ENCODE measurements around the gene INTS3.

INTS3 gene

DNA sequence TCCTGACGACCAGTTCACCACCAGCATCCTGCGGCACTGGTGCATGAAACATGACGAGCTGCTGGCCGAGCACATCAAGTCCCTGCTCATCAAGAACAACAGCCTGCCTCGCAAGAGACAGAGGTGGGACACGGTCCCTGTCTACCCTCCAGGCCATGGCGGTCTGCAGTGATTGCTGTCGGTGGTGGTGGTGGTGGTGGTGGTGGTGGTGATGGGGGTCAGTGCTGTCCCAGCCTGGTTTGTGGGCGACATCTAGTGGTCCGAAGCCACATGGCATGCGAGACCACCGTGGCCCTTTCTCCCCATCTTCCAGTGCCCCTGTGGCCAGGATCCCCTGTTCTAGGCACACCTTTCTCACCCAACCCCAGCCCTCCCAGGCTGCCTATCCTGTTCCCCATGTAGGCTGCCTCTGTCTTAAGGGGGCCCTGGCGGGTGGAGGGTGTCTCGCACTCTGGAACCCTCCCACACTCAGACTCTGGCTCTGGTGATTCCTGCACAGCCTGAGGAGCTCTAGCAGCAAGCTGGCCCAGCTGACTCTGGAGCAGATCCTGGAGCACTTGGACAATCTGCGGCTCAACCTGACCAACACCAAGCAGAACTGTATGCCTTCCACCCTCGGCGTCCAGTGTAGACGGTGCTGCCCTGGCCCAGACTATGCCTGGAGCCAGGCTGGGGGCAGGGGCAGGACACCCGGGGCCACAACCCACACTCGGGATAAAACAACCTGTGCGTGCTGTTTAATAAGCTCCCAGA lies 44.2 kb downstream of the INTS3 start:
- Histone ChIP-seq H3K36me3 (ENCODE audit: insufficient read depth, low read length) (peaks cover 40% of the 10 kb centered on the region), H3K9ac (ENCODE audit: insufficient read length) (no peak overlapping the region), H3K4me3 (no peak overlapping the region), H3K27ac (no peak overlapping the region), H3K9me3 (ENCODE audit: low read depth, low read length) (no peaks in the 10 kb centered on the region)
- no peak for TF ChIP-seq FOXP2 (optimal IDR thresholded peaks at IDR 0.05; ENCODE audit: control extremely low read depth, extremely low read length, insufficient read depth)
- no peak for TF ChIP-seq POLR2AphosphoS5 (IDR thresholded peaks at IDR 0.05; ENCODE audit: borderline replicate concordance, low read depth, low read length)
- no peak for TF ChIP-seq EZH2 (IDR thresholded peaks at IDR 0.05)
- no peak for DNase-seq (ENCODE audit: low read depth, low spot score)

DNA sequence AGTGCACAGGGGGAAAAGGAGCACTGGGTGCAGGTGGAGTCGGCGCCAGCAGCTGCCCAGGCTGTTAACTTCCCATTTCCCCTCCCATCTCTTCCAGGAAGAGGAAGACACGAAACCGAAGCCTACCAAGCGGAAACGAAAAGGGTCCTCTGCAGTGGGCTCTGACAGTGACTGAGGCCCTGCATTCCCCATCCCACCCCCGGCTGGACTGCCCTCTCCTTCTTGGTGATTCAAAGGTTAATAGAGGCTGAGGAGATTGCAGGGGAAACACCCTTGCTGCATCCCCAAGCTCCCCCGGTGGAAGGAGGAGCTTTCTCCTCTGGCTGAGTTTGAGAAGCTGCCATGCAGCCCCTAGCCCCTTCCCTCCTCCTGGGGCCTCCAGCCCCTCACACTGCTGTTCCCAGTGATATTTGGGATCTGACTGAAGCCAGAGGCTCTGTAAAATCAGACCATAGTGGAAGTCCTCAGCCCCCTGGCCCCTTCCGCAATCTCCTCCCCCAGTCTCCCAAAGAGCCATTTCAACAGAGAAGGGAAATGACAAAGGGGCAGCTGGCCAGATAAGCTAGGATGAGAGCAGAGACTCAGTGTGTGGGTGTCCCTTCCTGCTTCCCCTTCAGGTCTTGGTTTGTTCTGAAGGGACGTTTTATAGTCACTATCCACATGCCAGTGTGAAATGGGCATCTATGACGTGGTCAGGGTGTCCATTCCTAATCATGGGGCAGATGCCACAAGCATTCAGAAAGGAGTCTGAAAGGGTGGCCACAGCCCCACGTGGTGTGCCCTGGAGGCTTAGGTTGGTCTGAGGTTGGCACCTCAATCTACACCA lies 45.5 kb downstream of the INTS3 start:
- Histone ChIP-seq H3K27ac (no peak overlapping the region), H3K4me3 (no peak overlapping the region), H3K9ac (ENCODE audit: insufficient read length) (no peak overlapping the region), H3K36me3 (ENCODE audit: insufficient read depth, low read length) (peaks cover 27% of the 10 kb centered on the region; the same call in 1 of the 2 replicates), H3K9me3 (ENCODE audit: low read depth, low read length) (no peaks in the 10 kb centered on the region)
- TF ChIP-seq POLR2AphosphoS5 (IDR thresholded peaks at IDR 0.05; ENCODE audit: borderline replicate concordance, low read depth, low read length) (no peak), FOXP2 (optimal IDR thresholded peaks at IDR 0.05; ENCODE audit: control extremely low read depth, extremely low read length, insufficient read depth) (no peak), EZH2 (IDR thresholded peaks at IDR 0.05) (no peak)
- DNase-seq (ENCODE audit: low read depth, low spot score), result no peak

DNA sequence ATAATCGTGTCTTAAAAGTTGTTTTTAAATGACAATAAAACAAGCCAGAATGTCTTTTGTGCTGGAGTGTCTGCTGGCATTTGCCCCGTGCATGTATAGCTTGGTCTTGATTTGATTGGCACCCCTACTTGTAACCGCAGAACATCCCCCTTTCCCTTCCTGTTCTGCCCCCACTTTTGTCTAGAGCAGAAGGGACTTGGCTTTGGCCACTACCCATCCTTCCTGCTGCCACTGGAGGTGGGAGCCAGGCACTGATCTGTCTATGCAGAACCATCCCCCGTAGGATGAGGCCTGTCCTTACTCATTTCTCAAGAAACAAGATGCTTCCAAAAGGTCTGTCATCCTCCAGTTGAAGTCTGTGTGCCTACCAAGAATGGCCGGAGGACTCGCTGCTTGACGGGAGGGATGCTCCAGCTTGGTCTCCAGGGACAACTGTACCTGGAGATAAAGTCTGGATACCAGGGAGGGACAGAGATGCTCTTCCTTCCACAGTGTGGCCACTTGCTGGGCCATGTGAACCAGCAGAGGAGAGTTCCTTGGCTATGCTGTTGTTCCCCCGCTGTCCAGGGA lies 46.3 kb downstream of the INTS3 start:
- DNase-seq (ENCODE audit: low read depth, low spot score), result no peak
- TF ChIP-seq EZH2 (IDR thresholded peaks at IDR 0.05), result no peak
- TF ChIP-seq POLR2AphosphoS5 (IDR thresholded peaks at IDR 0.05; ENCODE audit: borderline replicate concordance, low read depth, low read length), result no peak
- no peak for TF ChIP-seq FOXP2 (optimal IDR thresholded peaks at IDR 0.05; ENCODE audit: control extremely low read depth, extremely low read length, insufficient read depth)
- H3K27ac ChIP-seq, result no peak overlapping the region
- peaks cover 20% of the 10 kb centered on the region; the same call in 1 of the 2 replicates for H3K36me3 ChIP-seq (ENCODE audit: insufficient read depth, low read length)
- no peaks in the 10 kb centered on the region for H3K9me3 ChIP-seq (ENCODE audit: low read depth, low read length)
- no peak overlapping the region for H3K9ac ChIP-seq (ENCODE audit: insufficient read length)
- H3K4me3 ChIP-seq, result no peak overlapping the region

DNA sequence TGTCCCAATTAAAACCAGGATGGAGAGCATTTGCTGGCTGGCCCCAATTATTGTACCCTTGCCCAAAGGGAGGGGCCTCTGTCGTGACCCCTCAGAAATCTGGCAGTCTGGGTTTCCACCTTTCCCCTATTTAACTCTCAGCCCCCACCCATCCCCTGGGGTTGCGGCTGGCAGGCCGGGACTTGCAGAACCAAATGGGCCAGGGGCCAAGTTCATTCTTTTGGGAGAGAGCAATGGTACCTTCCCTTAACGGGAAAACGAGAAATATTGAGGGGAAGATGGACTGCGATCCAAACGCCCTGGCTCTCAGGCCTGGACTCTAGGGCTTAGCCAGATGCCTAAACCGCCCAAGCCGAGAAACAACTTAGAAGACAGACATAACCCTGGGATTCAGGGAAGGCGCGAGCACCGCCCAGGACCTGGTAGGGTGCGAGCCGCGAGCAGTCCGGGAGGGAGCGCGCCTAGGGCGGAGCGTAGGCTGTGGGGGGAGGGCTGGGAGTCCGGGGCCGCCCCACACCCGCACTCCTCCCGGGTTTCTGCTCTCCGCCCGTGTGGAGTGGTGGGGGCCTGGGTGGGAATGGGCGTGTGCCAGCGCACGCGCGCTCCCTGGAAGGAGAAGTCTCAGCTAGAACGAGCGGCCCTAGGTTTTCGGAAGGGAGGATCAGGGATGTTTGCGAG lies 47.1 kb downstream of the INTS3 start, which contains the start of gene SLC27A3:
TSS of gene SLC27A3 (plus strand) at position 628 of the 678 bp plus-strand sequence. CDS start 91 bp downstream, outside the sequence.
- Histone ChIP-seq H3K9ac (ENCODE audit: insufficient read length) (peak within 1 kb of the TSS; percentile 37), H3K27ac (no peak within 1 kb of the TSS), H3K9me3 (ENCODE audit: low read depth, low read length) (no peaks in the 10 kb centered on the region), H3K4me3 (peak within 1 kb of the TSS; percentile 86), H3K36me3 (ENCODE audit: insufficient read depth, low read length) (peaks cover 20% of the 10 kb centered on the region; the same call in 1 of the 2 replicates)
- TF ChIP-seq EZH2 (IDR thresholded peaks at IDR 0.05), result no peak
- TF ChIP-seq POLR2AphosphoS5 (IDR thresholded peaks at IDR 0.05; ENCODE audit: borderline replicate concordance, low read depth, low read length), result no peak
- TF ChIP-seq FOXP2 (optimal IDR thresholded peaks at IDR 0.05; ENCODE audit: control extremely low read depth, extremely low read length, insufficient read depth), result no peak
- no peak for DNase-seq (ENCODE audit: low read depth, low spot score)

DNA sequence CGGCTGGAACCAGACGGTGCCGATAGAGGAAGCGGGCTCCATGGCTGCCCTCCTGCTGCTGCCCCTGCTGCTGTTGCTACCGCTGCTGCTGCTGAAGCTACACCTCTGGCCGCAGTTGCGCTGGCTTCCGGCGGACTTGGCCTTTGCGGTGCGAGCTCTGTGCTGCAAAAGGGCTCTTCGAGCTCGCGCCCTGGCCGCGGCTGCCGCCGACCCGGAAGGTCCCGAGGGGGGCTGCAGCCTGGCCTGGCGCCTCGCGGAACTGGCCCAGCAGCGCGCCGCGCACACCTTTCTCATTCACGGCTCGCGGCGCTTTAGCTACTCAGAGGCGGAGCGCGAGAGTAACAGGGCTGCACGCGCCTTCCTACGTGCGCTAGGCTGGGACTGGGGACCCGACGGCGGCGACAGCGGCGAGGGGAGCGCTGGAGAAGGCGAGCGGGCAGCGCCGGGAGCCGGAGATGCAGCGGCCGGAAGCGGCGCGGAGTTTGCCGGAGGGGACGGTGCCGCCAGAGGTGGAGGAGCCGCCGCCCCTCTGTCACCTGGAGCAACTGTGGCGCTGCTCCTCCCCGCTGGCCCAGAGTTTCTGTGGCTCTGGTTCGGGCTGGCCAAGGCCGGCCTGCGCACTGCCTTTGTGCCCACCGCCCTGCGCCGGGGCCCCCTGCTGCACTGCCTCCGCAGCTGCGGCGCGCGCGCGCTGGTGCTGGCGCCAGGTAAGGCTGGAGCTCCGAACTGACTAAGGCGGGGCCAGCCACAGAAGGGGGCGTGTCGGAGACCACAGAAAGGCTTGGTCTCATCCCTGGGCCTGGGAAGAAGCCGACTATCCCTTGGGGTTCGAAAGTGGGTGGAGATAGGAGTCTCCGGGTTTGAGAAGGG lies 47.8 kb downstream of the INTS3 start:
- Histone ChIP-seq H3K27ac (no peak overlapping the region), H3K36me3 (ENCODE audit: insufficient read depth, low read length) (peaks cover 14% of the 10 kb centered on the region; the same call in 1 of the 2 replicates), H3K4me3 (peak overlapping the region; percentile 86), H3K9me3 (ENCODE audit: low read depth, low read length) (no peaks in the 10 kb centered on the region), H3K9ac (ENCODE audit: insufficient read length) (peak overlapping the region; percentile 37)
- TF ChIP-seq EZH2 (IDR thresholded peaks at IDR 0.05), result no peak
- no peak for TF ChIP-seq POLR2AphosphoS5 (IDR thresholded peaks at IDR 0.05; ENCODE audit: borderline replicate concordance, low read depth, low read length)
- no peak for TF ChIP-seq FOXP2 (optimal IDR thresholded peaks at IDR 0.05; ENCODE audit: control extremely low read depth, extremely low read length, insufficient read depth)
- DNase-seq (ENCODE audit: low read depth, low spot score), result no peak

DNA sequence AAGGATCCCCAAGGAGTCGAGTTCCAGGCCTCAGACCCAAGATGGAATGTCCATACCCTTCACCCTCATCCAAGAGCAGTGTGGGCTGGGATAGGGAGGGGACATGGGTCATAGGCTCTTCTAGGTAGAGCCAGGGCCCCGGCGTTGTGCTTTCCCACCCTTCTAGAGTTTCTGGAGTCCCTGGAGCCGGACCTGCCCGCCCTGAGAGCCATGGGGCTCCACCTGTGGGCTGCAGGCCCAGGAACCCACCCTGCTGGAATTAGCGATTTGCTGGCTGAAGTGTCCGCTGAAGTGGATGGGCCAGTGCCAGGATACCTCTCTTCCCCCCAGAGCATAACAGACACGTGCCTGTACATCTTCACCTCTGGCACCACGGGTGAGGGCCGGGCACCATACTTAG lies 48.5 kb downstream of the INTS3 start:
- H3K27ac ChIP-seq, result no peak overlapping the region
- DNase-seq (ENCODE audit: low read depth, low spot score), result no peak
- no peak for TF ChIP-seq EZH2 (IDR thresholded peaks at IDR 0.05)
- TF ChIP-seq FOXP2 (optimal IDR thresholded peaks at IDR 0.05; ENCODE audit: control extremely low read depth, extremely low read length, insufficient read depth), result no peak
- TF ChIP-seq POLR2AphosphoS5 (IDR thresholded peaks at IDR 0.05; ENCODE audit: borderline replicate concordance, low read depth, low read length), result no peak
- no peaks in the 10 kb centered on the region for H3K9me3 ChIP-seq (ENCODE audit: low read depth, low read length)
- no peak overlapping the region for H3K9ac ChIP-seq (ENCODE audit: insufficient read length)
- H3K4me3 ChIP-seq, result peak overlapping the region; percentile 86
- H3K36me3 ChIP-seq (ENCODE audit: insufficient read depth, low read length), result peaks cover 11% of the 10 kb centered on the region; the same call in 1 of the 2 replicates

DNA sequence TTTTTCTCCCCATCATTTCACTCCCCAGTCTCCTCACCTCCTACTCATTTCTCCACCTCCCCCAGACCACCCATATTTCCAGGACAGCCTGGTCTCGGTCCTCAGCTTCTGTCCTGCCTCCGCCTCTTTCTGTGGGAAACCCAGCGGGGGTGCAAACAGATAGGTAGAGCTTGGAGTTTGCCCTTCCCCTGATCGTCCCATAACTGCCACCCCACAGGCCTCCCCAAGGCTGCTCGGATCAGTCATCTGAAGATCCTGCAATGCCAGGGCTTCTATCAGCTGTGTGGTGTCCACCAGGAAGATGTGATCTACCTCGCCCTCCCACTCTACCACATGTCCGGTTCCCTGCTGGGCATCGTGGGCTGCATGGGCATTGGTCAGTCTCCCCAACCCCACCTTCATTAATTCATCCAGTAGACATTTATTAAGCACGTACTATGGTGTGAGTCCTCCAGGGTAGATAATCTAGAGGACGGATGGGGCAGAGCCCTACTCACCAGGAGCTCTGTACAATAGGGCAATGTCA lies 49.1 kb downstream of the INTS3 start:
- no peak for DNase-seq (ENCODE audit: low read depth, low spot score)
- Histone ChIP-seq H3K9ac (ENCODE audit: insufficient read length) (no peak overlapping the region), H3K9me3 (ENCODE audit: low read depth, low read length) (no peaks in the 10 kb centered on the region), H3K4me3 (no peak overlapping the region), H3K36me3 (ENCODE audit: insufficient read depth, low read length) (peaks cover 8% of the 10 kb centered on the region; the same call in 1 of the 2 replicates), H3K27ac (no peak overlapping the region)
- no peak for TF ChIP-seq EZH2 (IDR thresholded peaks at IDR 0.05)
- TF ChIP-seq FOXP2 (optimal IDR thresholded peaks at IDR 0.05; ENCODE audit: control extremely low read depth, extremely low read length, insufficient read depth), result no peak
- no peak for TF ChIP-seq POLR2AphosphoS5 (IDR thresholded peaks at IDR 0.05; ENCODE audit: borderline replicate concordance, low read depth, low read length)

All from SK-N-MC (cell line).